ENCODE data around the gene CFAP45. TPM values are rescaled to one million over a fixed set of nuclear protein-coding genes. Genes with fewer than 3 reads are reported as not detected.

The CFAP45 gene
- total and polyA plus RNA-seq, 9 of the 15 experiments (the other 6 are each of a cell fraction or from before 2014, with no cell fraction given): 0.65 to 2.4 (median 1.5) TPM

DNA sequence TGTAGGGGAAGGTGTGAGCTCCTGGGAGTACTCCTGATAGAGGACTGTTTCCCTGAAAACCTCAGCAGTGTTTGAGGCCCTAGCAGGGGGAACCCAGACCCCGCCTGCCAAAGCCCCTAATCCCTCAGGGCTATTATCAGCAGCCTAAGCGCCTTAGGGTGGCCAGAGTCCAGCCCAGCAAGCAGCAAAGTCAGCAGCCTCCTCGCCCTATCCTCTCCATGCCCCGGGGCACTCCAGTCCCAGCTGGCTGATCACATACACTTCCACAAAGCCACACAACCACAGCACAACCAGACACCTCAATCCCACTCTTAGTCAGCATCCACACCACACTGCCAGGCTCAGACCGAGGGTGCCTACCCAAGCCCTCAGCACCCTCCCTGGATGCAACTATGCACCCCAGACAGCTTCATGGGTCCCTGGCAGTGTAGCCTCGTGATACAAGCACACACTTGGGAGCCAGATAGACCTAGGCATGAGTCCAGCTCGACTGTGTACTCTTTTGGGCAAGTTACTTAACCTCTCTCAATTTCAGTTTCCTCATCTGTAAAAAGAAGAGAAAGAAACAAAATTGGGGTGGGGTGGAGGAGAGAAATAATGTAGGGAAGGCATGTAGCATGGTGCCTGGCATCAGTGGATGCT is 38.4 kb upstream of the CFAP45 start (continued):
- TF ChIP-seq, protein P1, sequence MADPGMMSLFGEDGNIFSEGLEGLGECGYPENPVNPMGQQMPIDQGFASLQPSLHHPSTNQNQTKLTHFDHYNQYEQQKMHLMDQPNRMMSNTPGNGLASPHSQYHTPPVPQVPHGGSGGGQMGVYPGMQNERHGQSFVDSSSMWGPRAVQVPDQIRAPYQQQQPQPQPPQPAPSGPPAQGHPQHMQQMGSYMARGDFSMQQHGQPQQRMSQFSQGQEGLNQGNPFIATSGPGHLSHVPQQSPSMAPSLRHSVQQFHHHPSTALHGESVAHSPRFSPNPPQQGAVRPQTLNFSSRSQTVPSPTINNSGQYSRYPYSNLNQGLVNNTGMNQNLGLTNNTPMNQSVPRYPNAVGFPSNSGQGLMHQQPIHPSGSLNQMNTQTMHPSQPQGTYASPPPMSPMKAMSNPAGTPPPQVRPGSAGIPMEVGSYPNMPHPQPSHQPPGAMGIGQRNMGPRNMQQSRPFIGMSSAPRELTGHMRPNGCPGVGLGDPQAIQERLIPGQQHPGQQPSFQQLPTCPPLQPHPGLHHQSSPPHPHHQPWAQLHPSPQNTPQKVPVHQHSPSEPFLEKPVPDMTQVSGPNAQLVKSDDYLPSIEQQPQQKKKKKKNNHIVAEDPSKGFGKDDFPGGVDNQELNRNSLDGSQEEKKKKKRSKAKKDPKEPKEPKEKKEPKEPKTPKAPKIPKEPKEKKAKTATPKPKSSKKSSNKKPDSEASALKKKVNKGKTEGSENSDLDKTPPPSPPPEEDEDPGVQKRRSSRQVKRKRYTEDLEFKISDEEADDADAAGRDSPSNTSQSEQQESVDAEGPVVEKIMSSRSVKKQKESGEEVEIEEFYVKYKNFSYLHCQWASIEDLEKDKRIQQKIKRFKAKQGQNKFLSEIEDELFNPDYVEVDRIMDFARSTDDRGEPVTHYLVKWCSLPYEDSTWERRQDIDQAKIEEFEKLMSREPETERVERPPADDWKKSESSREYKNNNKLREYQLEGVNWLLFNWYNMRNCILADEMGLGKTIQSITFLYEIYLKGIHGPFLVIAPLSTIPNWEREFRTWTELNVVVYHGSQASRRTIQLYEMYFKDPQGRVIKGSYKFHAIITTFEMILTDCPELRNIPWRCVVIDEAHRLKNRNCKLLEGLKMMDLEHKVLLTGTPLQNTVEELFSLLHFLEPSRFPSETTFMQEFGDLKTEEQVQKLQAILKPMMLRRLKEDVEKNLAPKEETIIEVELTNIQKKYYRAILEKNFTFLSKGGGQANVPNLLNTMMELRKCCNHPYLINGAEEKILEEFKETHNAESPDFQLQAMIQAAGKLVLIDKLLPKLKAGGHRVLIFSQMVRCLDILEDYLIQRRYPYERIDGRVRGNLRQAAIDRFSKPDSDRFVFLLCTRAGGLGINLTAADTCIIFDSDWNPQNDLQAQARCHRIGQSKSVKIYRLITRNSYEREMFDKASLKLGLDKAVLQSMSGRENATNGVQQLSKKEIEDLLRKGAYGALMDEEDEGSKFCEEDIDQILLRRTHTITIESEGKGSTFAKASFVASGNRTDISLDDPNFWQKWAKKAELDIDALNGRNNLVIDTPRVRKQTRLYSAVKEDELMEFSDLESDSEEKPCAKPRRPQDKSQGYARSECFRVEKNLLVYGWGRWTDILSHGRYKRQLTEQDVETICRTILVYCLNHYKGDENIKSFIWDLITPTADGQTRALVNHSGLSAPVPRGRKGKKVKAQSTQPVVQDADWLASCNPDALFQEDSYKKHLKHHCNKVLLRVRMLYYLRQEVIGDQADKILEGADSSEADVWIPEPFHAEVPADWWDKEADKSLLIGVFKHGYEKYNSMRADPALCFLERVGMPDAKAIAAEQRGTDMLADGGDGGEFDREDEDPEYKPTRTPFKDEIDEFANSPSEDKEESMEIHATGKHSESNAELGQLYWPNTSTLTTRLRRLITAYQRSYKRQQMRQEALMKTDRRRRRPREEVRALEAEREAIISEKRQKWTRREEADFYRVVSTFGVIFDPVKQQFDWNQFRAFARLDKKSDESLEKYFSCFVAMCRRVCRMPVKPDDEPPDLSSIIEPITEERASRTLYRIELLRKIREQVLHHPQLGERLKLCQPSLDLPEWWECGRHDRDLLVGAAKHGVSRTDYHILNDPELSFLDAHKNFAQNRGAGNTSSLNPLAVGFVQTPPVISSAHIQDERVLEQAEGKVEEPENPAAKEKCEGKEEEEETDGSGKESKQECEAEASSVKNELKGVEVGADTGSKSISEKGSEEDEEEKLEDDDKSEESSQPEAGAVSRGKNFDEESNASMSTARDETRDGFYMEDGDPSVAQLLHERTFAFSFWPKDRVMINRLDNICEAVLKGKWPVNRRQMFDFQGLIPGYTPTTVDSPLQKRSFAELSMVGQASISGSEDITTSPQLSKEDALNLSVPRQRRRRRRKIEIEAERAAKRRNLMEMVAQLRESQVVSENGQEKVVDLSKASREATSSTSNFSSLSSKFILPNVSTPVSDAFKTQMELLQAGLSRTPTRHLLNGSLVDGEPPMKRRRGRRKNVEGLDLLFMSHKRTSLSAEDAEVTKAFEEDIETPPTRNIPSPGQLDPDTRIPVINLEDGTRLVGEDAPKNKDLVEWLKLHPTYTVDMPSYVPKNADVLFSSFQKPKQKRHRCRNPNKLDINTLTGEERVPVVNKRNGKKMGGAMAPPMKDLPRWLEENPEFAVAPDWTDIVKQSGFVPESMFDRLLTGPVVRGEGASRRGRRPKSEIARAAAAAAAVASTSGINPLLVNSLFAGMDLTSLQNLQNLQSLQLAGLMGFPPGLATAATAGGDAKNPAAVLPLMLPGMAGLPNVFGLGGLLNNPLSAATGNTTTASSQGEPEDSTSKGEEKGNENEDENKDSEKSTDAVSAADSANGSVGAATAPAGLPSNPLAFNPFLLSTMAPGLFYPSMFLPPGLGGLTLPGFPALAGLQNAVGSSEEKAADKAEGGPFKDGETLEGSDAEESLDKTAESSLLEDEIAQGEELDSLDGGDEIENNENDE (IDR thresholded peaks at IDR 0.05; ENCODE audit: low read depth, low read length): no peak
- TF ChIP-seq HIVEP1 (CRISPR knock-in tag; IDR thresholded peaks at IDR 0.05) (no peak), ASH1L (IDR thresholded peaks at IDR 0.05; ENCODE audit: borderline replicate concordance, low read depth, partially characterized antibody) (no peak), KDM5B (IDR thresholded peaks at IDR 0.05; ENCODE audit: insufficient replicate concordance, low read depth, low read length) (no peak), SMC3 (conservative IDR thresholded peaks at IDR 0.05; ENCODE audit: insufficient read depth, low read depth, low read length) (no peak), ZC3H4 (CRISPR knock-in tag; IDR thresholded peaks at IDR 0.05; ENCODE audit: borderline replicate concordance) (no peak)

Data from K562 (cell line).